Common myeloid progenitor, CD34-positive (primary cell): ENCODE results near the gene SEMA3C.

Source experiments
- CTCF ChIA-PET: fragments of 350-600 bp; sonication (Branson Sonifier 250); formaldehyde crosslinking; loops from one replicate; lab custom pipeline; 2021; ENCODE audit warnings: antibody characterized with exemption; lab: Charles Lee
- POLR2A ChIA-PET: fragments of 350-600 bp; sonication (Branson Sonifier 250); formaldehyde crosslinking; loops from one replicate; lab custom pipeline; 2021; ENCODE audit warnings: antibody characterized with exemption; lab: Charles Lee
- DNase-seq, 3 donors: peaks; one replicate each; pipeline versions ENCODE4 v3.0.0 to v3.0.0-alpha.2; 2013
- H3K27ac ChIP-seq, 2 experiments: 1 replicate in 1 of 2; 2 replicates in 1 of 2; pipeline ENCODE4 v1.7.0; 2013; ENCODE audit warnings: inconsistent platforms in 2 of 2, low read length in 2 of 2, mild to moderate bottlenecking in 2 of 2, low read depth in 1 of 2, moderate library complexity in 1 of 2; ENCODE audit not compliant: severe bottlenecking in 2 of 2, insufficient read depth in 1 of 2, poor library complexity in 1 of 2
- H3K27me3 ChIP-seq, 5 experiments: replicated peaks in 2 of 5; 1 replicate in 3 of 5; 2 replicates in 2 of 5; pipeline versions ENCODE4 v1.6.1 to v1.7.0; 2013; ENCODE audit warnings: low read length in 4 of 5, mild to moderate bottlenecking in 2 of 5, moderate library complexity in 2 of 5, inconsistent platforms in 1 of 5; ENCODE audit not compliant: insufficient read depth in 5 of 5, control insufficient read depth in 4 of 5
- H3K36me3 ChIP-seq, 4 experiments: 1 replicate in 2 of 4; 2 replicates in 2 of 4; pipeline versions ENCODE4 v1.6.1 to v1.7.0; 2013; ENCODE audit warnings: low read length in 3 of 4, control low read depth in 1 of 4, mild to moderate bottlenecking in 1 of 4; ENCODE audit not compliant: control insufficient read depth in 4 of 4, insufficient read depth in 4 of 4
- H3K4me1 ChIP-seq, 4 experiments: 1 replicate in 3 of 4; 2 replicates in 1 of 4; pipeline versions ENCODE4 v1.6.1 to v1.7.1; 2013; ENCODE audit warnings: low read length in 3 of 4, mild to moderate bottlenecking in 3 of 4, control low read depth in 1 of 4, inconsistent platforms in 1 of 4, moderate library complexity in 1 of 4; ENCODE audit not compliant: control insufficient read depth in 4 of 4, insufficient read depth in 4 of 4; ENCODE audit errors: control extremely low read depth in 1 of 4
- H3K4me3 ChIP-seq, 7 experiments: 1 replicate in 4 of 7; 2 replicates in 3 of 7; pipeline versions ENCODE4 v1.5.1 to v1.7.0; 2013; ENCODE audit warnings: mild to moderate bottlenecking in 7 of 7, low read length in 6 of 7, moderate library complexity in 6 of 7, inconsistent platforms in 2 of 7, low read depth in 2 of 7, control low read depth in 1 of 7; ENCODE audit not compliant: insufficient read depth in 4 of 7, control insufficient read depth in 1 of 7; ENCODE audit errors: extremely low read depth in 1 of 7
- H3K9me3 ChIP-seq, 5 experiments: 1 replicate in 4 of 5; 2 replicates in 1 of 5; pipeline versions ENCODE4 v1.6.1 to v1.7.1; 2013; ENCODE audit warnings: low read length in 4 of 5, mild to moderate bottlenecking in 2 of 5, inconsistent platforms in 1 of 5, low read depth in 1 of 5, moderate library complexity in 1 of 5; ENCODE audit not compliant: control insufficient read depth in 4 of 5, insufficient read depth in 2 of 5; ENCODE audit errors: control extremely low read depth in 1 of 5
- WGBS: methylation state at CpG from one replicate; pipeline ENCODE4 v1.1.5; 2013; ENCODE audit not compliant: insufficient coverage; 5-methylcytosine and 5-hydroxymethylcytosine counted together

Gene SEMA3C

GRCh38 chr7:80732630-80733029 lies 186.2 kb downstream of the SEMA3C start:
- POLR2A ChIA-PET: no interaction called here
- Histone ChIP-seq H3K4me1 (no peaks in the 10 kb centered on the region), H3K4me3 (no peak overlapping the region), H3K9me3 (no peaks in the 10 kb centered on the region), H3K36me3 (no peaks in the 10 kb centered on the region), H3K27me3 (no peaks in the 10 kb centered on the region), H3K27ac (no peak overlapping the region)
- CTCF ChIA-PET: interaction anchor here (1.0 kb wide), 1 partner anchor 9 kb away, joined by 4 read pairs; no protein-coding TSS in a partner anchor
- no peak for DNase-seq
- WGBS: 81% methylated on average over 5 of the region's 6 CpGs

- Histone ChIP-seq H3K27me3 (no peaks in the 10 kb centered on the region), H3K4me3 (no peak overlapping the region), H3K27ac (no peak overlapping the region), H3K9me3 (no peaks in the 10 kb centered on the region), H3K4me1 (no peaks in the 10 kb centered on the region), H3K36me3 (no peaks in the 10 kb centered on the region)
- peak in 2 of 3 donors; percentile 35 to 46 for DNase-seq
- ChIA-PET CTCF (no interaction called here), POLR2A (no interaction called here)
- 100% methylated on average over 1 of the region's 2 CpGs for WGBS
Measured at GRCh38 chr7:80731281-80731680, 187.6 kb downstream of the SEMA3C start.

- DNase-seq: no peak
- Histone ChIP-seq H3K4me1 (no peaks in the 10 kb centered on the region), H3K27me3 (no peaks in the 10 kb centered on the region), H3K27ac (no peak overlapping the region), H3K36me3 (no peaks in the 10 kb centered on the region), H3K9me3 (no peaks in the 10 kb centered on the region), H3K4me3 (no peak overlapping the region)
- ChIA-PET POLR2A (no interaction called here), CTCF (interaction anchor here (1.0 kb wide), 1 partner anchor 18 kb away, joined by 3 read pairs; no protein-coding TSS in a partner anchor)
- WGBS: 100% methylated on average over 2 of the region's 2 CpGs
Measured at GRCh38 chr7:80729591-80730320, 189.1 kb downstream of the SEMA3C start.

DNA sequence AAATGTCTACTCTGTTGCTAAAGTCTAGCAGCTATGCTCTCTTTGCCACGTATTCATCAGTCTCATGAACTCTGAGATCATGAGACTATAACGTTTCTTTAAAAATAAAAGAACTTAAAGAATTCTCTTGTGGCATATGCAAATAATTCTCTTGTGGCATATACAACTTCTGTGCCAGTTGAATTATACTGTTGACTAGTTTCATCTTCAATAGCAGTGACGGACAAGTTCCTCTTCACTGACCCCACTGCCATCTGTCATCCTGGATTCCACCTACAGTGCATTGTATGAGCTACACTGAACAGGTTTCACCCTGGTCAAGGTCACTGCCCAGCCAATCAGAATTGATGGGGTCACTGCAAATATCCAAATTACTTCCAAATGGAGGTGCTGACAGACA lies 192.2 kb downstream of the SEMA3C start:
- DNase-seq: no peak
- H3K36me3 ChIP-seq: no peaks in the 10 kb centered on the region
- ChIA-PET CTCF (no interaction called here), POLR2A (no interaction called here)
- H3K9me3 ChIP-seq: no peaks in the 10 kb centered on the region
- WGBS: 100% methylated on average over 1 of the region's 3 CpGs
- H3K4me1 ChIP-seq: no peaks in the 10 kb centered on the region
- no peak overlapping the region for H3K27ac ChIP-seq
- no peaks in the 10 kb centered on the region for H3K27me3 ChIP-seq
- no peak overlapping the region for H3K4me3 ChIP-seq

GRCh38 chr7:80725181-80725611 lies 193.7 kb downstream of the SEMA3C start:
- Histone ChIP-seq H3K27ac (no peak overlapping the region), H3K9me3 (no peaks in the 10 kb centered on the region), H3K4me1 (no peaks in the 10 kb centered on the region), H3K4me3 (no peak overlapping the region), H3K27me3 (no peaks in the 10 kb centered on the region), H3K36me3 (no peaks in the 10 kb centered on the region)
- 100% methylated on average over 2 of the region's 4 CpGs for WGBS
- CTCF ChIA-PET: interaction anchor here (1.1 kb wide), 1 partner anchor 745 kb away, joined by 3 read pairs; no protein-coding TSS in a partner anchor
- no peak for DNase-seq
- POLR2A ChIA-PET: no interaction called here

DNA sequence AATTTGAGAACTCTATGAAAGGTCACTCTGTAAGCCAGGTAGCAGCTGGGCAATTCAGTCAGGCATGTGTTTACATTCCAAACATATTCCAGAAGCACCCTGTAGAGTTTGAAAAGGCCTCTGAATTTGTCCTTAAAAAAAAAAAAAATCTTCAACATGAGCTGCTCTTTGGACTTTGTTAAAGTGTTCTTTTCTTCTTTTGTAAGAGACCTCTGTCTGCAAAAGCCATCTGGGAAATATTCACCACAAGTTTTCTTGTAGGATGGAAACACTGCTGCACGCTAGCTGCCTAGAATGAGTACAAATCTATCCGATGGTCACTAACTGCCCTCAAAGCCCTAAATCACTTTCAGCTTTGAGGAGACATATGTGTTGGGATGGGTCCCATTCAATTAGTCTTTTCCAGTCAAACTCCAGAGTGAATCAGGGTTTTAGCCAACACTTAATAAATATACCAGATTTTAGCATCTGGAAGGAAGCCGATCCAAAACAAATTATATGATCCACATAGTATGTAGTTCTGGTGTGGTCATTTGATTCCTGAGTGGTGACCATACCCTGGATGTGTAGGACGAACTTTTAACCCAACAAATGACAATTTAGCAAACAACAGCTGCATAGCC lies 194.5 kb downstream of the SEMA3C start:
- Histone ChIP-seq H3K27me3 (no peaks in the 10 kb centered on the region), H3K4me3 (no peak overlapping the region), H3K9me3 (no peaks in the 10 kb centered on the region), H3K4me1 (no peaks in the 10 kb centered on the region), H3K36me3 (no peaks in the 10 kb centered on the region), H3K27ac (no peak overlapping the region)
- ChIA-PET POLR2A (no interaction called here), CTCF (interaction anchor here (1.1 kb wide), 2 partner anchors 9 to 746 kb away, joined by 3 to 4 read pairs; no protein-coding TSS in a partner anchor)
- 100% methylated on average over 2 of the region's 4 CpGs for WGBS
- DNase-seq: no peak

DNA sequence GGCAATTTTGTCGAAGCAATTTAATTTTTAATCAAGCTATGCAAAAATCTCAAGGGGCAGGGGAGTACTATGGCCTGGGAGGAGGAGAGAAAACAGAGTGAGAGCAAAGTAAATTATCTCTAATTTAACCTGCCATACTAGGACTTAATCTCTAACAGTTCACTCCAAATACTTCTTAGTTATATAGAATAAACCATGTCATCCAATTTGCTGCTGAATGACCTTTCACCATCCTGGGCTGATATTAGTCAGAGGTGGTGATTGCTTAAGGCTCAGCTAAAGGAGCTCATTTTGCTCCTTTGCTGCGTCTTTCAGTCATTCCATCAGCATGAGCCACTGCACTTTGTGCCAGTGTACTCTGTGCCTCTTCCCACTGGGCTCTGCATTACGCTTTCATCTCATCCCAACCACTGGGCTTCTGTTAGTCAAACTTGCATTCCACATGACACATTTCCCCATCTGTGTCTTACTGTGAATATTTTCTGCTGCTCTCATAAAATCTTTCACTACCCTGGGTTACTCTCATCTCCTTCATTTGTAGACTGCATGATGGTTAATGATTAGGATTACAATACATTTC lies 196.1 kb downstream of the SEMA3C start:
- Histone ChIP-seq H3K27ac (no peak overlapping the region), H3K4me3 (no peak overlapping the region), H3K4me1 (no peaks in the 10 kb centered on the region), H3K9me3 (no peaks in the 10 kb centered on the region), H3K27me3 (no peaks in the 10 kb centered on the region), H3K36me3 (no peaks in the 10 kb centered on the region)
- ChIA-PET POLR2A (interaction anchor here (0.6 kb wide), 1 partner anchor 1426 kb away, joined by 3 read pairs; no protein-coding TSS in a partner anchor), CTCF (no interaction called here)
- no peak for DNase-seq
- 95% methylated on average over 3 of the region's 3 CpGs for WGBS
